ENCODE measurements around the gene REX1BD. TPM values are rescaled to one million over a fixed set of nuclear protein-coding genes. Genes with fewer than 3 reads are reported as not detected.
"Not testable (repeated sequence)": the region's sequence is repeated elsewhere in the genome, so short reads cannot be mapped to it uniquely, and the experiment has no call there.

Gene REX1BD
- total and polyA plus RNA-seq, 2 experiments from 2014 or later = 133 to 179 TPM

DNA sequence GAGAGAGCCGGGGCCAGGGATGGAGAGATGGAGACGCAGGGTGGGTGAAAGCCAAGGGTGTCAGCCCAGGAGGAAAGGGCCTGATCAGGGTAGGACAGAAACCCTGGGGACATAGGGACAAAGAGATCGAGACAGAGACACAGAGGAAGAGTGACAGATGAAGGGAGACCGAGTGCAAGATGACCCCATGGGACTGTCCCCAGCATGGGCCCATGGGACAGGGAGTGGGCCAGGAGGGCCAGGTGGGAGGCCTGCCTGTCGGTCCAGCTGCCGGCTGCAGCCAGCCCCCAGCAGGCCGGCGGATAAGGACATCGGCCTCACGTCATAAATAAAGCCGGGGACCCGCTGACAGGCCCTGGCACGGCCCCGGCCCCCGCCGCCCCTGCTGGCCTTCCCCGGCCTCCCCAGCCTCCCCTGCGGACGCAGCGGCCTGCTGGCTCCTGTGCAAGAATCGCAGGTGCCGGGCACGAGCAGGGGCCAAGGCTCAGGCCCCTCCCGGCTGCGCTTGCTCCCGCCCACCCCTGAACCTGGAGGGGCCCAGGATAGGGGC lies 6.3 kb downstream of the REX1BD start:
- no peaks in the 10 kb centered on the region for H3K4me1 ChIP-seq (ENCODE audit: low read depth)
- no peaks in the 10 kb centered on the region for H3K9me3 ChIP-seq (ENCODE audit: low read depth)
- peak overlapping the region; percentile 28 for H3K4me3 ChIP-seq
- TF ChIP-seq, protein P1, sequence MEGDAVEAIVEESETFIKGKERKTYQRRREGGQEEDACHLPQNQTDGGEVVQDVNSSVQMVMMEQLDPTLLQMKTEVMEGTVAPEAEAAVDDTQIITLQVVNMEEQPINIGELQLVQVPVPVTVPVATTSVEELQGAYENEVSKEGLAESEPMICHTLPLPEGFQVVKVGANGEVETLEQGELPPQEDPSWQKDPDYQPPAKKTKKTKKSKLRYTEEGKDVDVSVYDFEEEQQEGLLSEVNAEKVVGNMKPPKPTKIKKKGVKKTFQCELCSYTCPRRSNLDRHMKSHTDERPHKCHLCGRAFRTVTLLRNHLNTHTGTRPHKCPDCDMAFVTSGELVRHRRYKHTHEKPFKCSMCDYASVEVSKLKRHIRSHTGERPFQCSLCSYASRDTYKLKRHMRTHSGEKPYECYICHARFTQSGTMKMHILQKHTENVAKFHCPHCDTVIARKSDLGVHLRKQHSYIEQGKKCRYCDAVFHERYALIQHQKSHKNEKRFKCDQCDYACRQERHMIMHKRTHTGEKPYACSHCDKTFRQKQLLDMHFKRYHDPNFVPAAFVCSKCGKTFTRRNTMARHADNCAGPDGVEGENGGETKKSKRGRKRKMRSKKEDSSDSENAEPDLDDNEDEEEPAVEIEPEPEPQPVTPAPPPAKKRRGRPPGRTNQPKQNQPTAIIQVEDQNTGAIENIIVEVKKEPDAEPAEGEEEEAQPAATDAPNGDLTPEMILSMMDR (IDR thresholded peaks at IDR 0.05; ENCODE audit: low read depth, low read length) = no peak
- H3K36me3 ChIP-seq = no peaks in the 10 kb centered on the region
- peaks cover 4% of the 10 kb centered on the region for H3K27me3 ChIP-seq
- no peak for DNase-seq (ENCODE audit: low read depth in 1 of 2, low spot score in 1 of 2)
- H3K27ac ChIP-seq = no peak overlapping the region

DNA sequence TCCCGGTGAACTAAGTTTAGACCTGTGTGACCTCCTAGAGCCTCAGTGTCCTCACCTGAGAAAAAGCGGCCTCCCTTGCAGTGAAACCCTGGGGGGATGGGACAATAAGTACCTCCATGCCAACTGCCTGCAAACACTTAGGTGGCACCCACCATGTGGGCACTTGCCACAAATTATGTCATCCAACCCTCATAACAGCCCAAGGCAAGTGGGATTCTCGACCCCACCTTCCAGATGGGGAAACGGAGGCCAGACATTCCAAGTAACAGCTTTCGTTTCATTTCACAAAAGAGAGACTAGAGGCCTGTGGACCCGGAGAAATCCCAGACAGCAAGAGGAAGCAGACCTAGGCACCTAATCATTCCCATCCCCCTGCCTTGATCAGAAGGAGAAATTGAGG lies 6.9 kb downstream of the REX1BD start:
- peaks cover 4% of the 10 kb centered on the region for H3K27me3 ChIP-seq

DNA sequence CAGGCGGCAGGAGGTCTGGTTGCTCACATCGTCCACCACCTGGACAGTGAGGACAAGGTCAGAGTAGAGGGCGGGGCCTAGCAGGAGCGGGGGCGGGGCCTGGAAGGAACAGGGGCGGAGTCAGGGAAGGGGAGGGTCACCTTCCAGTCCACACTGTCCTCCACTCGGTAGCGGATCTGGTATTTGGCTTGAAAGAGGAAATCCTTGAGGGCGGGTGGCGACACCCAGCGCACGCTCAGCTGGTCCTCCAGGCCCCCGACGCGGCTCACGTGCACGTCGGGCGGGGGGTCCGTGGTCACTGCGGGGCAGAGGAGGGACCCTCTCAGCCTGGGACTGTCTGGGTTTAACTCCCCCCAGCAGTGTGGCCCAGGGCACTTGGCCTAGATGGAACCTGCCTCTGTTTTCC lies 8.2 kb downstream of the REX1BD start:
- no peaks in the 10 kb centered on the region for H3K4me1 ChIP-seq (ENCODE audit: low read depth)
- no peak overlapping the region for H3K27ac ChIP-seq
- TF ChIP-seq, protein P1 (IDR thresholded peaks at IDR 0.05; ENCODE audit: low read depth, low read length) = no peak
- H3K4me3 ChIP-seq = no peak overlapping the region
- DNase-seq (ENCODE audit: low read depth in 1 of 2, low spot score in 1 of 2) = peak; percentile 53 to 63
- no peaks in the 10 kb centered on the region for H3K9me3 ChIP-seq (ENCODE audit: low read depth)
- H3K27me3 ChIP-seq = peaks cover 10% of the 10 kb centered on the region
- no peaks in the 10 kb centered on the region for H3K36me3 ChIP-seq

More for the DNA sequence above, 6.9 kb downstream of the REX1BD start:
- Histone ChIP-seq H3K4me3 (no peak overlapping the region), H3K36me3 (no peaks in the 10 kb centered on the region), H3K9me3 (ENCODE audit: low read depth) (no peaks in the 10 kb centered on the region), H3K4me1 (ENCODE audit: low read depth) (no peaks in the 10 kb centered on the region), H3K27ac (no peak overlapping the region)
- TF ChIP-seq, protein P1 (IDR thresholded peaks at IDR 0.05; ENCODE audit: low read depth, low read length) = no peak
- DNase-seq (ENCODE audit: low read depth in 1 of 2, low spot score in 1 of 2) = no peak

DNA sequence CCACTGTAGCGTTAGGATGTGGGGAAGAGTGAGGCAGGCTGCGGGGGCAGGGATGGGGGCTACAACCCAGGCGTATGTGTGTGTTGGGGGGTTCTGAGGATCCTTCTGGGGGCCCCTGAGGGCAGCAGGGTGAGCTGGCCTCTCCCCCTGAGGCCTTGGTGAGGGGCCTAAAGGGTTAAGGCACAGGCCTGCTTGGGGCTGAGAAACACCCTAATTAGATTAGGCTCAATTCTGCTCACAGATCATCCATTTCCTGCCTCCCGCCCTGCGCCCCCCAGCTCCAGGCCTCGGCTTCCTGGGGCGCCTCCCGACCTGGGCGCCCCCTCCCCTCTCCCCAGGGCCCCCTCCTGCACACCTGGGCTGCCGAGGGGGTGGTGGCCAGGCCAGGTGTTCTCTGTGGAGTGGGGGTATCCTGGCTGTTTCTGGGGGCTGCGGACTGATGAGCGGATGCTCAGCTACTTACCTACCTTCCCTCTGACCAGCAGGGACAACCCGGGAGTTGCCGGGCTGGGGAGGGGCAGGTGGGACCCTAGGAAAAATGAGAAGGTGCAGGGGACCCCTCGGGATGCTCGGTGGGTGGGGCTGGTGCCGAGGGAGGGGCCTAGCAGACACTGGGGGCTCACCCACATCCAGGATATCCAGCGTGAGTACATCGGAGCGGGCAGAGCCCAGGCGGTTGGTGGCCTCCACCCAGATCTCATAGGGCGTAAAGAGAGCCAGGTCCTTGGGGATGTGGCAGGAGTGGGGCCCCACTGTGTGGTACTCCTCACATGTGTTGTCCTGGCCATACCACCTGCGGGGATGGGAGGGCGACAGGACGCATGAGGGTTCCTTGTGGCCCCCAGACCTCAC lies 9.4 kb downstream of the REX1BD start:
- Histone ChIP-seq H3K4me1 (ENCODE audit: low read depth) (no peaks in the 10 kb centered on the region), H3K36me3 (no peaks in the 10 kb centered on the region), H3K27me3 (peaks cover 23% of the 10 kb centered on the region), H3K27ac (no peak overlapping the region), H3K9me3 (ENCODE audit: low read depth) (no peaks in the 10 kb centered on the region), H3K4me3 (no peak overlapping the region)
- TF ChIP-seq, protein P1 (IDR thresholded peaks at IDR 0.05; ENCODE audit: low read depth, low read length) = no peak
- no peak for DNase-seq (ENCODE audit: low read depth in 1 of 2, low spot score in 1 of 2)

DNA sequence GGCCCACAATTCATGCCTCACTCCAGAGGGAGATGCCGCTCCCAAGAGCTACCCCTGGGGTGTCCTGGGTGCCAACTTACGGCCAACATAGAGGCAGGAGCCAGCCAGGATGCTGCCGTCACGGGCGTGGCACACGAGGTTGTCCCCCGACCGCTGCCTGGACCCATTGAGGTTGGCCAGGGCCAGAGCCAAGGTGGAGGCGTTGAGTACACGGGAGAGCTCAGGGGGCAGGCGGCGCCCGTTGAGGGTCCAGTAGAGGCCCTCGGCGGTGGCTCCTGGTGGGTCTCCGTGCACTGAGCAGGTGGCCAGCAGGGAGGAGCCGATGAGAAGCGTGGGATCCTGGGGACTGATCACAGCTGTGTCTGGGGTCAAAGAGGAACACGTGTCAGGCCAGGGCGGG lies 10.9 kb downstream of the REX1BD start:
- Histone ChIP-seq H3K4me1 (ENCODE audit: low read depth) (no peaks in the 10 kb centered on the region), H3K36me3 (no peaks in the 10 kb centered on the region), H3K4me3 (no peak overlapping the region), H3K27ac (no peak overlapping the region), H3K9me3 (ENCODE audit: low read depth) (no peaks in the 10 kb centered on the region), H3K27me3 (peaks cover 33% of the 10 kb centered on the region)
- TF ChIP-seq, protein P1 (IDR thresholded peaks at IDR 0.05; ENCODE audit: low read depth, low read length) = no peak
- no peak for DNase-seq (ENCODE audit: low read depth in 1 of 2, low spot score in 1 of 2)

DNA sequence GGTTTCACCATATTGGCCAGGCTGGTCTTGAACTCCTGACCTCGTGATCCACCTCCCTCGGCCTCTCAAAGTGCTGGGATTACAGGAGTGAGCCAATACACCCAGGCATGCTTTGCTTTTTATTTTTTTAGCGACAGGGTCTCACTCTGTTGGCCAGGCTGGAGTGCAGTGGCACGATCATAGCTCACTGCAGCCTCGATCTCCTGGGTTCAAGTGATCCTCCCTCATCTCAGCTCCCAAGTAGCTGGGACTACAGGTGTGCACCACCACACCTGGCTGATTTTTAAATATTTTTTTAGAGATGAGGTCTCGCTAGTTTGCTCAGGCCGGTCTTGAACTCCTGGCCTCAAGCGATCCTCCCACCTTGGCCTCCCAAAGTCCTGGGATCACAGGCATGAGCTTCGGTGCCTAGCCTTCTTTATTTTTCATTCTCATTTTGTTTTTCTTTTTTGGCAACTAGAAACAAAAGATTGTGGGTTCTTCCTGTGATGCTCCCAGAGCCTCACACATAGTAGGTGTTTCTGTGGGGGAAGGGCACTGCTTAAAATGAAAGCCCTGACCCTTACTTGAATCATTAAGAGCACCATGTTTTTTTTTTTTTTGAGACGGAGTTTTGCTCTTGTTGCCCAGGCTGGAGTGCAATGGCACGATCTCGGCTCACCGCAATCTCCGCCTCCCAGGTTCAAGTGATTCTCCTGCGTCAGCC lies 12.2 kb downstream of the REX1BD start:
- DNase-seq (ENCODE audit: low read depth in 1 of 2, low spot score in 1 of 2); H3K36me3 ChIP-seq; H3K9me3 ChIP-seq (ENCODE audit: low read depth); H3K4me1 ChIP-seq (ENCODE audit: low read depth); H3K4me3 ChIP-seq; H3K27ac ChIP-seq: not testable (repeated sequence)
- H3K27me3 ChIP-seq = peaks cover 47% of the 10 kb centered on the region
